Stomach (tissue), 4 donors: ENCODE measurements around the gene ERC1.

ENCODE experiments used
- EP300 ChIP-seq: sonication (generic); formaldehyde crosslinking; IDR thresholded peaks from one replicate; pipeline ENCODE4 v1.6.1; 2017; ENCODE audit warnings: antibody characterized with exemption
- POLR2A ChIP-seq, 4 donors: fragments of 450-650 bp; IDR thresholded peaks; one replicate each; pipeline ENCODE4 v1.6.1; 2016; ENCODE audit warnings: antibody characterized with exemption in 4 of 4, control low read depth in 2 of 4, mild to moderate bottlenecking in 1 of 4, moderate library complexity in 1 of 4
- POLR2AphosphoS5 ChIP-seq, 3 donors: sonication (generic); formaldehyde crosslinking; IDR thresholded peaks; one replicate each; pipeline ENCODE4 v1.6.1; 2016; ENCODE audit warnings: antibody characterized with exemption in 3 of 3
- TF ChIP-seq, protein P1 (sequence below), 7 experiments: fragments of 450-650 bp in 4 of 7; fragments of 200-600 bp in 3 of 7; sonication (generic) in 3 of 7; IDR thresholded peaks; one replicate each; pipeline ENCODE4 v1.5.1; 2016 to 2019; ENCODE audit warnings: antibody characterized with exemption in 7 of 7, control low read depth in 2 of 7, mild to moderate bottlenecking in 1 of 7

GRCh38 chr12:1343422-1343821 lies 352.4 kb downstream of the ERC1 start:
- no peak for TF ChIP-seq POLR2A (IDR thresholded peaks at IDR 0.05)
- no peak for TF ChIP-seq POLR2AphosphoS5 (IDR thresholded peaks at IDR 0.05)
- TF ChIP-seq, protein P1, sequence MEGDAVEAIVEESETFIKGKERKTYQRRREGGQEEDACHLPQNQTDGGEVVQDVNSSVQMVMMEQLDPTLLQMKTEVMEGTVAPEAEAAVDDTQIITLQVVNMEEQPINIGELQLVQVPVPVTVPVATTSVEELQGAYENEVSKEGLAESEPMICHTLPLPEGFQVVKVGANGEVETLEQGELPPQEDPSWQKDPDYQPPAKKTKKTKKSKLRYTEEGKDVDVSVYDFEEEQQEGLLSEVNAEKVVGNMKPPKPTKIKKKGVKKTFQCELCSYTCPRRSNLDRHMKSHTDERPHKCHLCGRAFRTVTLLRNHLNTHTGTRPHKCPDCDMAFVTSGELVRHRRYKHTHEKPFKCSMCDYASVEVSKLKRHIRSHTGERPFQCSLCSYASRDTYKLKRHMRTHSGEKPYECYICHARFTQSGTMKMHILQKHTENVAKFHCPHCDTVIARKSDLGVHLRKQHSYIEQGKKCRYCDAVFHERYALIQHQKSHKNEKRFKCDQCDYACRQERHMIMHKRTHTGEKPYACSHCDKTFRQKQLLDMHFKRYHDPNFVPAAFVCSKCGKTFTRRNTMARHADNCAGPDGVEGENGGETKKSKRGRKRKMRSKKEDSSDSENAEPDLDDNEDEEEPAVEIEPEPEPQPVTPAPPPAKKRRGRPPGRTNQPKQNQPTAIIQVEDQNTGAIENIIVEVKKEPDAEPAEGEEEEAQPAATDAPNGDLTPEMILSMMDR (IDR thresholded peaks at IDR 0.05) = no peak
- TF ChIP-seq EP300 = no peak
